OCI-LY3 (cell line): ENCODE results near the gene SPATA16.

ENCODE experiments used
- H2AFZ ChIP-seq: fragments of 200-600, 300-600 bp; shearing (Covaris generic); 2 replicates; pipeline ENCODE4 v1.6.0; 2014; ENCODE audit warnings: antibody characterized with exemption, low read depth, low read length
- H3K27ac ChIP-seq: fragments of 200-600, 300-600 bp; sonication (generic); 2 replicates; pipeline ENCODE4 v1.5.1; 2014; ENCODE audit warnings: mild to moderate bottlenecking, low read length, moderate library complexity, mixed read lengths
- H3K27me3 ChIP-seq: fragments of 200-600, 300-600 bp; sonication (generic); 2 replicates; pipeline ENCODE4 v1.6.1; 2014; ENCODE audit warnings: low read depth, low read length, mixed read lengths
- H3K36me3 ChIP-seq: fragments of 200-600, 300-600 bp; sonication (generic); replicated peaks from 2 replicates; pipeline ENCODE3; 2014; ENCODE audit warnings: low read depth, low read length, mixed read lengths
- H3K4me1 ChIP-seq: fragments of 300-600, 200-600 bp; sonication (generic); 2 replicates; pipeline ENCODE4 v1.6.1; 2014; ENCODE audit warnings: low read length, mixed read lengths
- H3K4me2 ChIP-seq: fragments of 200-600, 300-600 bp; sonication (generic); 2 replicates; pipeline ENCODE4 v1.6.1; 2014; ENCODE audit warnings: low read length, mixed read lengths
- H3K4me3 ChIP-seq: fragments of 300-600, 200-600 bp; sonication (generic); 2 replicates; pipeline ENCODE4 v1.5.1; 2014; ENCODE audit warnings: antibody characterized with exemption, mild to moderate bottlenecking, low read length, moderate library complexity
- H3K79me2 ChIP-seq: fragments of 300-600, 200-600 bp; shearing (Covaris generic); 2 replicates; pipeline ENCODE4 v1.6.1; 2014; ENCODE audit warnings: mild to moderate bottlenecking, low read length, mixed read lengths
- H3K9ac ChIP-seq: fragments of 300-600, 200-600 bp; shearing (Covaris generic); 2 replicates; pipeline ENCODE4 v1.6.0; 2014; ENCODE audit warnings: mild to moderate bottlenecking, low read length, moderate library complexity
- H3K9me3 ChIP-seq: fragments of 200-600, 300-600 bp; shearing (Covaris generic); 2 replicates; pipeline ENCODE4 v1.6.1; 2014; ENCODE audit warnings: low read length, mixed read lengths; ENCODE audit not compliant: insufficient read depth
- H4K20me1 ChIP-seq: fragments of 200-600, 300-600 bp; sonication (generic); 2 replicates; pipeline ENCODE4 v1.6.1; 2016; ENCODE audit warnings: low read length, mixed read lengths; ENCODE audit not compliant: insufficient read depth
- EZH2phosphoT487 ChIP-seq: fragments of 200-600 bp; shearing (Covaris generic); IDR thresholded peaks from 2 replicates; pipeline ENCODE4 v1.6.1; 2018; ENCODE audit warnings: antibody characterized with exemption, mixed run types, low read depth
- TF ChIP-seq, protein P1 (sequence below): fragments of 200-600, 300-600 bp; sonication (generic); IDR thresholded peaks from 2 replicates; pipeline ENCODE4 v1.5.1; 2014; ENCODE audit warnings: antibody characterized with exemption, low read length, low read depth

Gene SPATA16

GRCh38 chr3:172938788-172939187, 202.2 kb downstream of the SPATA16 start:
- H3K9ac ChIP-seq, result no peak overlapping the region
- H2AFZ ChIP-seq, result no peak overlapping the region
- no peaks in the 10 kb centered on the region for H3K27me3 ChIP-seq
- H3K4me1 ChIP-seq, result no peaks in the 10 kb centered on the region
- H3K36me3 ChIP-seq, result no peaks in the 10 kb centered on the region
- TF ChIP-seq EZH2phosphoT487, result no peak
- TF ChIP-seq, protein P1, sequence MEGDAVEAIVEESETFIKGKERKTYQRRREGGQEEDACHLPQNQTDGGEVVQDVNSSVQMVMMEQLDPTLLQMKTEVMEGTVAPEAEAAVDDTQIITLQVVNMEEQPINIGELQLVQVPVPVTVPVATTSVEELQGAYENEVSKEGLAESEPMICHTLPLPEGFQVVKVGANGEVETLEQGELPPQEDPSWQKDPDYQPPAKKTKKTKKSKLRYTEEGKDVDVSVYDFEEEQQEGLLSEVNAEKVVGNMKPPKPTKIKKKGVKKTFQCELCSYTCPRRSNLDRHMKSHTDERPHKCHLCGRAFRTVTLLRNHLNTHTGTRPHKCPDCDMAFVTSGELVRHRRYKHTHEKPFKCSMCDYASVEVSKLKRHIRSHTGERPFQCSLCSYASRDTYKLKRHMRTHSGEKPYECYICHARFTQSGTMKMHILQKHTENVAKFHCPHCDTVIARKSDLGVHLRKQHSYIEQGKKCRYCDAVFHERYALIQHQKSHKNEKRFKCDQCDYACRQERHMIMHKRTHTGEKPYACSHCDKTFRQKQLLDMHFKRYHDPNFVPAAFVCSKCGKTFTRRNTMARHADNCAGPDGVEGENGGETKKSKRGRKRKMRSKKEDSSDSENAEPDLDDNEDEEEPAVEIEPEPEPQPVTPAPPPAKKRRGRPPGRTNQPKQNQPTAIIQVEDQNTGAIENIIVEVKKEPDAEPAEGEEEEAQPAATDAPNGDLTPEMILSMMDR, result no peak
- H3K79me2 ChIP-seq, result no peaks in the 10 kb centered on the region
- H3K4me2 ChIP-seq, result no peak overlapping the region
- H3K9me3 ChIP-seq, result no peaks in the 10 kb centered on the region
- no peak overlapping the region for H3K27ac ChIP-seq
- no peaks in the 10 kb centered on the region for H4K20me1 ChIP-seq
- H3K4me3 ChIP-seq, result no peak overlapping the region

DNA sequence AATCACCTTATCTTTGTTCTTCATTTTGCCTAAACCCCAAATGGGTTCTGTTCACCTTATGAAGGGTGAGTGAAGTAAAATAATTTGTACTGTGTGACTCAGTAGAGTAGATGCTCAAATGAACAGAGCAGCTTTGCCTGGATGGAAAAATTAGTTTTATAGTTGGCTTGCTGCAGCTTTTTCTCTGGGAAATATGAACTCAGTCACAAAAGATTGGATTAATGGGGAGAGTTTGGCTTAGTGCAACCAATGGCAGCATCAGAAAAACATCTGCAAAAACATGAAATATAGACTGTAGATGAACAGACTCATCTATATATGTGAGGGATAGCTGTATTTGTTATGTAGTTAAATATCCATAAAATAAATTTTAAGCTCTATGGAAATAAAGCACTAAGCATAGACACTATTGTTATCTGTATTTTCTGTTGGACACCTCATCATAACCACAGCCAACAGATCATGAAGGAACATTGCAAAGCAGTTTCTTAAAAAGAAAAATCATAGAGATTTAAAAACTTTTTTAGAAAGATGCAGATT, 209.2 kb downstream of the SPATA16 start:
- H2AFZ ChIP-seq, result no peak overlapping the region
- no peak overlapping the region for H3K4me3 ChIP-seq
- H3K9me3 ChIP-seq, result no peaks in the 10 kb centered on the region
- no peaks in the 10 kb centered on the region for H3K4me1 ChIP-seq
- no peaks in the 10 kb centered on the region for H3K79me2 ChIP-seq
- H3K27me3 ChIP-seq, result no peaks in the 10 kb centered on the region
- H3K27ac ChIP-seq, result no peak overlapping the region
- TF ChIP-seq, protein P1, result no peak
- TF ChIP-seq EZH2phosphoT487, result no peak
- no peaks in the 10 kb centered on the region for H4K20me1 ChIP-seq
- H3K4me2 ChIP-seq, result no peak overlapping the region
- H3K9ac ChIP-seq, result no peak overlapping the region
- H3K36me3 ChIP-seq, result no peaks in the 10 kb centered on the region

- TF ChIP-seq EZH2phosphoT487, result no peak
- TF ChIP-seq, protein P1, result no peak
These were observed 211.6 kb downstream of the SPATA16 start for GRCh38 chr3:172929451-172929850.

GRCh38 chr3:172924546-172924945, 216.5 kb downstream of the SPATA16 start:
- Histone ChIP-seq H3K4me3 (no peak overlapping the region), H3K9ac (no peak overlapping the region), H3K9me3 (no peaks in the 10 kb centered on the region), H3K4me1 (no peaks in the 10 kb centered on the region), H3K27me3 (no peaks in the 10 kb centered on the region), H4K20me1 (no peaks in the 10 kb centered on the region), H3K36me3 (no peaks in the 10 kb centered on the region), H2AFZ (no peak overlapping the region), H3K4me2 (no peak overlapping the region), H3K79me2 (no peaks in the 10 kb centered on the region), H3K27ac (no peak overlapping the region)
- TF ChIP-seq, protein P1, result no peak
- no peak for TF ChIP-seq EZH2phosphoT487

More at GRCh38 chr3:172929451-172929850, 211.6 kb downstream of the SPATA16 start:
- H4K20me1 ChIP-seq, result no peaks in the 10 kb centered on the region
- H3K36me3 ChIP-seq, result no peaks in the 10 kb centered on the region
- no peaks in the 10 kb centered on the region for H3K27me3 ChIP-seq
- no peak overlapping the region for H3K9ac ChIP-seq
- no peaks in the 10 kb centered on the region for H3K4me1 ChIP-seq
- H3K4me2 ChIP-seq, result no peak overlapping the region
- H3K79me2 ChIP-seq, result no peaks in the 10 kb centered on the region
- H2AFZ ChIP-seq, result no peak overlapping the region
- no peak overlapping the region for H3K4me3 ChIP-seq
- no peaks in the 10 kb centered on the region for H3K9me3 ChIP-seq
- H3K27ac ChIP-seq, result no peak overlapping the region
